ENCODE data around the gene SAMM50.

SAMM50 gene

GRCh38 chr22:44025171-44026065 lies 70.2 kb downstream of the SAMM50 start:
- FAIRE-seq (peak; percentile 100), DNase-seq (ENCODE audit: insufficient read length) (peak; percentile 66)
- TF ChIP-seq POLR2AphosphoS5 (IDR thresholded peaks at IDR 0.05; ENCODE audit: low read depth, low read length) (peak; percentile 87), POLR2A (IDR thresholded peaks at IDR 0.05; ENCODE audit: low read depth, low read length) (peak; percentile 88), TAF1 (IDR thresholded peaks at IDR 0.05; ENCODE audit: borderline replicate concordance, low read depth, low read length) (no peak)

GRCh38 chr22:44026066-44026629 lies 70.9 kb downstream of the SAMM50 start:
- FAIRE-seq (no peak), DNase-seq (ENCODE audit: insufficient read length) (no peak)
- TF ChIP-seq POLR2A (IDR thresholded peaks at IDR 0.05; ENCODE audit: low read depth, low read length), result no peak
- no peak for TF ChIP-seq TAF1 (IDR thresholded peaks at IDR 0.05; ENCODE audit: borderline replicate concordance, low read depth, low read length)
- TF ChIP-seq POLR2AphosphoS5 (IDR thresholded peaks at IDR 0.05; ENCODE audit: low read depth, low read length), result no peak

GRCh38 chr22:44026630-44027511 lies 71.6 kb downstream of the SAMM50 start:
- no peak for FAIRE-seq
- TF ChIP-seq TAF1 (IDR thresholded peaks at IDR 0.05; ENCODE audit: borderline replicate concordance, low read depth, low read length), result peak; percentile 48; the same call in 1 of the 2 replicates
- TF ChIP-seq POLR2AphosphoS5 (IDR thresholded peaks at IDR 0.05; ENCODE audit: low read depth, low read length), result no peak; the same call in 1 of the 2 replicates
- TF ChIP-seq POLR2A (IDR thresholded peaks at IDR 0.05; ENCODE audit: low read depth, low read length), result peak; percentile 81
- peak; percentile 81 for DNase-seq (ENCODE audit: insufficient read length)

- FAIRE-seq (peak; percentile 36), DNase-seq (ENCODE audit: insufficient read length) (no peak)
- TF ChIP-seq TAF1 (IDR thresholded peaks at IDR 0.05; ENCODE audit: borderline replicate concordance, low read depth, low read length), result no peak
- no peak for TF ChIP-seq POLR2A (IDR thresholded peaks at IDR 0.05; ENCODE audit: low read depth, low read length)
- no peak for TF ChIP-seq POLR2AphosphoS5 (IDR thresholded peaks at IDR 0.05; ENCODE audit: low read depth, low read length)
Observed at GRCh38 chr22:44028091-44028490, 72.8 kb downstream of the SAMM50 start.

GRCh38 chr22:44029069-44029468 lies 73.8 kb downstream of the SAMM50 start:
- TF ChIP-seq POLR2AphosphoS5 (IDR thresholded peaks at IDR 0.05; ENCODE audit: low read depth, low read length) (no peak), TAF1 (IDR thresholded peaks at IDR 0.05; ENCODE audit: borderline replicate concordance, low read depth, low read length) (no peak), POLR2A (IDR thresholded peaks at IDR 0.05; ENCODE audit: low read depth, low read length) (no peak)
- DNase-seq (ENCODE audit: insufficient read length) (no peak), FAIRE-seq (no peak)

GRCh38 chr22:44030051-44030701 lies 74.9 kb downstream of the SAMM50 start:
- TF ChIP-seq POLR2A (IDR thresholded peaks at IDR 0.05; ENCODE audit: low read depth, low read length), result no peak
- no peak for TF ChIP-seq POLR2AphosphoS5 (IDR thresholded peaks at IDR 0.05; ENCODE audit: low read depth, low read length)
- no peak for TF ChIP-seq TAF1 (IDR thresholded peaks at IDR 0.05; ENCODE audit: borderline replicate concordance, low read depth, low read length)
- DNase-seq (ENCODE audit: insufficient read length) (no peak), FAIRE-seq (no peak)

GRCh38 chr22:44030702-44031082 lies 75.5 kb downstream of the SAMM50 start:
- FAIRE-seq, result no peak
- DNase-seq (ENCODE audit: insufficient read length), result no peak

GRCh38 chr22:44031158-44031952 lies 76.1 kb downstream of the SAMM50 start:
- DNase-seq (ENCODE audit: insufficient read length) (no peak), FAIRE-seq (peak; percentile 48)
- TF ChIP-seq POLR2A (IDR thresholded peaks at IDR 0.05; ENCODE audit: low read depth, low read length), result no peak
- no peak for TF ChIP-seq POLR2AphosphoS5 (IDR thresholded peaks at IDR 0.05; ENCODE audit: low read depth, low read length)
- no peak for TF ChIP-seq TAF1 (IDR thresholded peaks at IDR 0.05; ENCODE audit: borderline replicate concordance, low read depth, low read length)

More at GRCh38 chr22:44030702-44031082, 75.5 kb downstream of the SAMM50 start:
- TF ChIP-seq POLR2A (IDR thresholded peaks at IDR 0.05; ENCODE audit: low read depth, low read length) (no peak), TAF1 (IDR thresholded peaks at IDR 0.05; ENCODE audit: borderline replicate concordance, low read depth, low read length) (no peak), POLR2AphosphoS5 (IDR thresholded peaks at IDR 0.05; ENCODE audit: low read depth, low read length) (no peak)

- FAIRE-seq, result peak; percentile 33
- TF ChIP-seq TAF1 (IDR thresholded peaks at IDR 0.05; ENCODE audit: borderline replicate concordance, low read depth, low read length) (no peak), POLR2AphosphoS5 (IDR thresholded peaks at IDR 0.05; ENCODE audit: low read depth, low read length) (no peak), POLR2A (IDR thresholded peaks at IDR 0.05; ENCODE audit: low read depth, low read length) (no peak)
- DNase-seq (ENCODE audit: insufficient read length), result no peak
Observed at GRCh38 chr22:44032126-44032730, 77.0 kb downstream of the SAMM50 start.

- TF ChIP-seq POLR2AphosphoS5 (IDR thresholded peaks at IDR 0.05; ENCODE audit: low read depth, low read length) (no peak), POLR2A (IDR thresholded peaks at IDR 0.05; ENCODE audit: low read depth, low read length) (no peak), TAF1 (IDR thresholded peaks at IDR 0.05; ENCODE audit: borderline replicate concordance, low read depth, low read length) (no peak)
- FAIRE-seq, result no peak
- no peak for DNase-seq (ENCODE audit: insufficient read length)
Observed at GRCh38 chr22:44033287-44033686, 78.0 kb downstream of the SAMM50 start.
